Gastroesophageal sphincter (tissue), 3 donors: ENCODE results near the gene CSMD2.

Experiments used
- CTCF ChIP-seq, 4 experiments: fragments of 200-600 bp in 2 of 4; fragments of 450-650 bp in 2 of 4; sonication (generic) in 1 of 4; IDR thresholded peaks; one replicate each; pipeline ENCODE4 v1.5.1; 2017 to 2019; ENCODE audit warnings: antibody characterized with exemption in 4 of 4, mild to moderate bottlenecking in 2 of 4, moderate library complexity in 2 of 4
- EP300 ChIP-seq: sonication (generic); formaldehyde crosslinking; IDR thresholded peaks from one replicate; pipeline ENCODE4 v1.6.1; 2017; ENCODE audit warnings: antibody characterized with exemption, mild to moderate bottlenecking
- POLR2A ChIP-seq, 2 donors: fragments of 450-650 bp; IDR thresholded peaks; one replicate each; pipeline ENCODE4 v1.6.1; 2017; ENCODE audit warnings: antibody characterized with exemption in 2 of 2, mild to moderate bottlenecking in 2 of 2, moderate library complexity in 1 of 2
- POLR2AphosphoS5 ChIP-seq: sonication (generic); formaldehyde crosslinking; IDR thresholded peaks from one replicate; pipeline ENCODE4 v1.6.1; 2017; ENCODE audit warnings: antibody characterized with exemption

GRCh38 chr1:33931111-33931475, 233.9 kb downstream of the CSMD2 start:
- TF ChIP-seq POLR2A (IDR thresholded peaks at IDR 0.05) (no peak), CTCF (IDR thresholded peaks at IDR 0.05) (no peak), POLR2AphosphoS5 (no peak), EP300 (no peak)
